HG03045 (cell line): ENCODE measurements around the gene UFD1.

Experiments
- ATAC-seq: cut with Tn5 transposase; IDR thresholded peaks from one replicate; pipeline ENCODE4 v1.9.1; 2021; ENCODE audit warnings: mild to moderate bottlenecking, moderate library complexity; ENCODE audit not compliant: unreplicated experiment

UFD1 gene

GRCh38 chr22:19431649-19432132, 47.3 kb downstream of the UFD1 start, which contains the start of gene HIRA:
HIRA (minus strand) TSS chr22:19431733; CDS start chr22:19431476, 257 bp downstream.
- ATAC-seq, result peak; percentile 60

GRCh38 chr22:19430890-19431541, 48.0 kb downstream of the UFD1 start:
- peak; percentile 17 for ATAC-seq

GRCh38 chr22:19429950-19430889, 48.8 kb downstream of the UFD1 start:
- ATAC-seq, result no peak

GRCh38 chr22:19424186-19424500, 54.9 kb downstream of the UFD1 start:
- ATAC-seq, result no peak

GRCh38 chr22:19422440-19423301, 56.3 kb downstream of the UFD1 start:
- no peak for ATAC-seq

- ATAC-seq, result no peak
Observed at GRCh38 chr22:19420321-19420720, 58.7 kb downstream of the UFD1 start.

- no peak for ATAC-seq
Observed at GRCh38 chr22:19419464-19420178, 59.4 kb downstream of the UFD1 start.

- no peak for ATAC-seq
Observed at GRCh38 chr22:19419086-19419463, 59.9 kb downstream of the UFD1 start.

- ATAC-seq, result no peak
Observed at GRCh38 chr22:19412923-19413322, 66.1 kb downstream of the UFD1 start.

- ATAC-seq, result no peak
Observed at GRCh38 chr22:19412478-19412877, 66.5 kb downstream of the UFD1 start.

GRCh38 chr22:19411690-19412045, 67.3 kb downstream of the UFD1 start:
- ATAC-seq, result no peak

- no peak for ATAC-seq
Observed at GRCh38 chr22:19410941-19411689, 67.9 kb downstream of the UFD1 start.

GRCh38 chr22:19407649-19408606, 71.1 kb downstream of the UFD1 start:
- no peak for ATAC-seq

- ATAC-seq, result no peak
Observed at GRCh38 chr22:19406846-19407245, 72.1 kb downstream of the UFD1 start.

GRCh38 chr22:19406281-19406811, 72.6 kb downstream of the UFD1 start:
- ATAC-seq, result no peak

- no peak for ATAC-seq
Observed at GRCh38 chr22:19405652-19406051, 73.3 kb downstream of the UFD1 start.

GRCh38 chr22:19405133-19405532, 73.9 kb downstream of the UFD1 start:
- ATAC-seq, result no peak

GRCh38 chr22:19404676-19405075, 74.3 kb downstream of the UFD1 start:
- ATAC-seq, result no peak
